Measurements from ENCODE around the gene FLRT3.
A peak's percentile ranks its signal among the peaks of the same experiment; 100 is the strongest.

FLRT3 gene

DNA sequence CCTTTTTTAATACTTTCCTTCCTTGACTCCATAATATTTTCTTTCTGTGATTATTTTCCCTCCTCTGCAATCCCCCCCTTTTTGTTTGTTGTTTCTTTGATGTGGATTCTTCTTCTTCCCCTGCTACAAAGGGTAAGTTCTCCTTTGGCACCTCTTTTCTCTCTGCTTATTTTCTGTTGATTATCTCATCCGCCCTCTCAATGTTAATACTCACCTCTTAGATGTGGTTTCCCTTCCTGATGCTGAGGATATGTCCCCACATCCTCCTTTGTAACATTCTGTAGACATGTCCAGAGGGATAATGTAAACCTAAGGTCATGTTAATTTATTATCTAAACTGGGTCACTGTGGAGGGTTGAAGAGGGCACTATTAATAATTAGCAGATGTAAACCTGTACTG is 17.7 kb downstream of the FLRT3 start:
- no peak for DNase-seq (ENCODE audit: low read depth)

DNA sequence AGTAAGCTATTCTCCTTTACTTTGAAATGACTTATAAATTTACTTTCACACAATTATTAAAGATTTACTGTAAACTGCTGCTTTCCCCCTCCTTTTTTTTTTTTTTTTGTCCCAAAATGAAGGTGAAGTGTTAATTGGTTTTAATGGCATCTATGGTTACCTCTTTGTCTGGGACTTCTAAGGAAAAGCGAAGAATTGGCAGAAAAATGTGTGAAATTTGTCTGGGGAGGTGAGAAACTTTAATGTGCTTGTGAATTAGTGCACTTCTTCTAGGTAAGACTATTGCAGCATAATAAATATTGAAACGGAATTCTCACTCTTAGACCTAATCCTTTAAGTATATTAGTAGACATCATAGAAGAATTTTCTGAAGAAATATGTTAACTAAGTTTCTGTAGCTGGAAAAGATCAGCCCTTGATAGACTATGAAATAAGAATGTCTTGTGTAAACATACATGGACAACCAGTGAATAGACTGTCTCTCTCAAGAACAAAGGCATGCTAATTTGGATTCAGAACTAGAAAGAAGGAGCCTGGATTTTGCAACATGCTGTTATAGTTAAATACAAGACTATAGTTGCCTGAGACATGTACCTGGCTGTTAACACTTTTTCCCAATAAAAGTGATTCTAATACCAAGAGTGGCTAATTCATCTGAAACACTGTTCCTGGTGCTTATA is 23.9 kb downstream of the FLRT3 start:
- DNase-seq (ENCODE audit: low read depth): no peak

DNA sequence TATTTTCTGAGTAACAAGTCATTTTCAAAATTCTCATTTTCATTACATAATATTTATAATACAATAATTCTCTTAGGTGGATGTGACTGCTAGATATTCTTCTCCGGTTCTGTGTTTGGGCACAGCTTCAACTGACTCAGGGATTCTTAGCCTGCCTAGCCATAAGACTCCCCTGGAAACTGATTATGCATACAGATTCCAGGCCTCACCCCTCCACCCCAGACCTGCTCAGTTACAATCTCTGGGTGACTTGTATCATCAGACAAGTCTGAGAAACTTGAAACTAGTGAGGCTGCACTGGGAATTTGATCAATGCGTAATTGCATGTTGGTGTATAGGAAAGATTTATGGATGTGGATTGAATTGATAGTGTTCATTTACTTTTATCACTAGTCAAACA is 25.4 kb downstream of the FLRT3 start:
- DNase-seq (ENCODE audit: low read depth): no peak

DNA sequence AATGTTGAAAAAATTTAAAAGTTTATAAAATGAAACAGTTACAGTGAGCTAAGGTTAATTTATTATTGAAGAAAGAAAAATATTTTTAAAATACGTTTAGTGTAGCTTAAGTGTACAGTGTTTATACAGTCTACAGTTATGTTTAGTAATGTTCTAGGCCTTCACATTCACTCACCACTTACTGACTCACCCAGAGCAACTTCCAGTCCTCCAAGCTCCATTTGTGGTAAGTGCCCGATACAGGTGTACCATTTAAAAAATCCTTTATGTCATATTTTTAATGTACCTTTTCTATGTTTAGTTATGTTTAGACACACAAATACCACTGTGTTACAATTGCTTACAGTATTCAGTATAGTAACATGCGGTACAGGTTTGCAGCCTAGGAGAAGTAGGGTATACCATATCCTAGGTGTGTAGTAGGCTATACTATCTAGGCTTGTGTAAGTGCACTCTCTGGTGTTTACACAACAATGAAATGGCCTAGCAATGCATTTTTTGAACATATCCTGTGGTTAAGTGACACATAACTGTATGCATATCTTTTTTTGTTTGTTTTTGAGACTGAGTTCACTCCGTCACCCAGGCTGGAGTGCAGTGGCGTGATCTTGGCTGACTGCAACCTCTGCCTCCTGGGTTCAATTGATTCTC is 26.3 kb downstream of the FLRT3 start:
- DNase-seq (ENCODE audit: low read depth): no peak

DNA sequence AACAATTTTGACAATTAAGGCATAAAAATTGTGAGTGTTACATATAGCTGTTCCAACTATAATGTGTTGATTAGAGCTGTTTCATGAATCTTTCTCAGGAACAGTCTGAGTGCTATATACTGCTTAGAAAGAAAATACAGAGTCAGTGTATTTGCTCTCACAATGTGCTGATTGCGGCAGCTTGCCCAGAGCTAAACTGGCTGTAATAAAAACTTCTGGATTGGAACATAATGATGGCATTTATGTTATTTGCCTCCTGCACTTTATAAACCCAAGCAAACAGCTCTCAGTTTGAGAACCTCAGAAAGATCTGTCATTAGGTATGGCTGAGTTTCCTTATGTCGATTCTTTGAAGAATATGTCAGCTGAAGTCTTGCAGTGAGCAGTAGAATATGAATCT is 29.5 kb downstream of the FLRT3 start:
- no peak for DNase-seq (ENCODE audit: low read depth)

DNA sequence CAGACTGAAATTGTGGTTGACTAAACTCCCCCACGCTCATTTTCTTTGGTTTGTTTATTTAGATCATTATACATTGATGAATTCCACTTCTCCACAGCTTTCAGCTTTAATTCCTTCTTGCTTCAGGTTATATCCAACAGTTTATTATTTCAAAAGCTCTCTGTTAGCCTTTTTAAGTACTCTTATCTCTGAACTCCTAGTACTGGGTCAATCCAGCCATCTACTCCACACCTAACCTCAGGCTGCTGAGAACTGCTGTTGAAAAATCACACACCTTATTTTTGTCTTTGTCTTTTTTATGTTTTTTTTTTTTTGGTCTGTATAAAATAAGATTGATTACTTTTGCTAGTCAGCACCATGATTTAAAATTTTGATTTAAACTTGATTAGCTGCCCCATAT is 32.9 kb downstream of the FLRT3 start:
- no peak for DNase-seq (ENCODE audit: low read depth)

DNA sequence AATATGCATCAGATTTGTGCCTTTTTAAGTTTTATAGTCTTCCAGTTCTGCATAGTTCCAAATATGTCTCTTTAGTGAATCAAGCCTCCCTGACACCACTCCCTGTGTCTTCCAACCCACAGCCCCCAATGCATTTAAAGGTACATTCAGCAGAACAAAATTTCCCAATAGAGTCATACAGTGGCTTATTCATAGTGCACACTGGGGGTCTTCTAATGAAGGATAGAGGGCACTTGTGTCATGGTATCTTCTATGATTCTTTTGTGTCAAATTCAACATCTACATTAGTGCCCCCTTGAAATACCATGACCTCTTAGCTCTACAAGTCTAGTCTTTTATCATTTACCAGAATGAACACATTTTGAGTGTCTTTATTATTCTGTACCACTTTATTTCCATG is 33.8 kb downstream of the FLRT3 start:
- DNase-seq (ENCODE audit: low read depth): no peak

DNA sequence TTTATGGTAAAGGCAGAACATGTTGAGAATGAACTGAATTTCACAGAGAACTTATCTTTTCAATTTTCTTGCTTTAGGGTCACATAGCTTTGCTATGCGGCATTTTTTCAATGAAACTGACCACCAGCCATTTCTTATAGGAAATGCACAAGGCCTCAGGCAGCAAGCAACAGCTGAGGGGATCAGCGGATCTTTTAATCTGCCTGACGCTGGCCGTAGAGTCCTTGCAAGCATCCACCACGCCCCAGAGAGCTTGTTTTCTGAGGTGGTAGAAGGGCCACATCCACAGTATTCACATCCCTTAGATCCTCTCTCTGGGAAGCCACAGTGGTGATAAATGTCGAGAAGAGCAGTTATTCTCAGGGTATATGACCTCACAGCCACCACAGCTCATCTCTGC is 34.3 kb downstream of the FLRT3 start:
- no peak for DNase-seq (ENCODE audit: low read depth)

DNA sequence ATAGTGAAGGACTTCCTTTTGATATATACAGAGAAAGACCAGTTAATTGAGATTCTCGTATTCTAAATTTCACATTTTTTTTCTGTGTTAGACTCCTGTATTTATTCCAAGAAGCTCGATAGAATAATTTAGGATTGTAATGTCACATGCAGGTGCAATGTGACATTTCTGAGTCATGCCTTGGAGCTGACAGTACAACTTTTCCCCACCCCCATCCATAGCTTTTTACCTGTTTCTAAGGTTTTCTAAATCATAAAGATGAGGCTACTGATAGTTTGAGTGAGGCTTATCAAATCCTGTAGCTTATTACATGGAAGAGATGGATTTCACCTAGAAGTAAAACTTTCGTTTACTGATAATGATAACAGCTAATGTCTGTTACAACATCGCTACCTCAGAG is 37.6 kb downstream of the FLRT3 start:
- DNase-seq (ENCODE audit: low read depth): no peak

DNA sequence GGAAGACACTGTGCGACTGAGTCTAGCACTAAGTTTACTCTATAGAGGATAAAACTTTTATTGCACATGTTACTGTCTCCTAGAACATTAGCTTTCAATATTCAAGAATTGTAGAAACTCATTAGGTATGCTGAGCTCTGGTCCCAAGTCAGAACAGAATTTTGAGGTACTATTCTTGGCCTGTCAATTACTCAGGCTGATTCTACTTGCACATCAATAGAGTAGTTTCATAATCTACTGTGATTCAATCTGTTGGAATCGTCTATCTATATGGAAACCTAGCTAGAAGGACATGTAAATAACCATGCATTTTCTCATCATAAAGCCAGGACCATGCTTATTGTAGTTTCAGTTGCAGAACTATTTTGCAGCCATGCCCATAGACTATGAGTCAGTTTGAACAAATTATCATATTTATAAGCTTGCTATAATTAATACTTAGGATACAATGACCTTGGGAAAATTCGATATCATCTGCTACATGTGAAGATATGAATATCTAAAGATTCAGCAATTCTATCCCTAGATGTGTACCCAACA is 41.6 kb downstream of the FLRT3 start:
- DNase-seq (ENCODE audit: low read depth): no peak

DNA sequence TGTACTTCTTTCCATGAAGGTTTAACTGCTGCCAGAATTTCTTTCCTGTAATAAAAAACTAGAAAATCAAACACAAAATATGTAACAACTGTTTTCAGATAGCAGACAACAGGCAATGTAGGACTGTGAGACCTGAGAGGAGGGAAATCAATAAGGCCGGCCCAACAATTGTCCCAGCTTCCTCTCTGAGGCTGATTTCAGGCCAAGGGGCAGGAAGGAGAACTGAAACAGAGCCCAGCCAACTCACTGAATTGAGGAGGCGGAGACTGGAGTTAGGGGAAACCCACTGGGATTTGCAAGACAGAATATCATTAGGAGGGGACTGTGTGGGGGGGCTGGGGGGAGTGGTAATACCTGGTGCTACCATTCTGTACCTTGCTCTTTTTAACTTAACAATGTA is 42.2 kb downstream of the FLRT3 start:
- DNase-seq (ENCODE audit: low read depth): no peak

DNA sequence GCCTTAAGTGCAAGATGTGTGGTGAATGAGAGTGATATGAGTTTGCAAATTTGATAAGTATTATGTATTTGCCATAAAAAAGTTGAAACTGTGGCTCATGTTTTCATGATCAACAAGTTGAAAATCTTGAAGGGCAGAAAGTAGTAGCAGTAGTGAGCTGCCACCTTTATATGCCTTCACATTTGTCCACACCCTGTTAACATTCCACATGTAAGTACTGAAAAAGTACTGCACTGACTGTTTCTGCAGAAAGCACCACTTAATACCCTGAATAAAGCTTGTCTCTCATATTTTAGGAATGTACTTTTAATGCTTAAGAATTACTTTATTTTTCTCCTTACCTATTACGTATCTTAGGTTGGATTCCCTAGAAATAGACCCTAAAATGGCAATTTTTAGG is 45.9 kb downstream of the FLRT3 start:
- no peak for DNase-seq (ENCODE audit: low read depth)

DNA sequence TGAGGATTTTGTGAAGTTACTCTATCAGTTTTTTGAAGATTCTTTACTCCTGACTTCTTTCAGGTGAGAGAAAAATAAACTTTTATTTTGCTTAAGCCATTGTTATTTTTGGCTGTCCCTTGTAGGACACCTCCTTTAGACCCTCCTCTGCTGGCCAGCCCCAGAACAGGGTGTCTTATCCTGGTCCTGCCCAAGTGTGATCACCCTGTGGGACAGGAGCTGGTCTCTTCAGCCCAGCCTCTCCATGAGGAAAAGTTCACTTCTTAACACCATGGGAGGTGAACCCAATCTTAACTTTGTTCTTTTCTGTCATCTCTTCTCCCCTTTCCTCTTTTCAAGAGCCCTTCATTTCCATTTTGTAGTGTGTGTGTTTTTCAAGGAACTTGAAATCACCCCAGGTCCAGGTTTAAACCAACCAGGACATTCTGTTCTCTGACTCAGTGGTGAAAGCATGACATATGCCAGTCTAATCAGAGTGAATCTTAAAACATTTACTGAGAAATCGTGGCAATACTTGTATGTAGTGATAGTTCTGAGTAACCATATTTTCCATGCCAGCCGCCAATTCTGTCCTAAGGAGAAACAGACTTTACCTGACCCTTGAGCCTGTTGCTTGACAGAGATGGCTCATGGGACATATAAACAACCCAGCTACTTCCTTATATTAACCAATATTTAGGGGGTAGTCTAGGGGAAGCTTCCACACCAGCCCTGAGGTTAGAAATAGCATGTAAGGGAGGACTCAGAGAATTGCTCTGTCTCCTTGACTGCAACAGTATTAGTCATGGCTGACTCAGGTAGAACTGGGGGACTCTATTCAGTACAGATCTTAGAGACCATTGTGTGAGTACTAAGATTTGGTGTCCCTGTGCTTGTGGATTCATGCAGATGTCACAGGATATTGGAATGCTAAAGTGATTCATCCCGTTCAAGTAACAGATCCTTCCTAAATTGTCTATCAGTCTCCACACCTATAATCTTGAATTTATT is 48.8 kb downstream of the FLRT3 start:
- peak; percentile 47 for DNase-seq (ENCODE audit: low read depth)

DNA sequence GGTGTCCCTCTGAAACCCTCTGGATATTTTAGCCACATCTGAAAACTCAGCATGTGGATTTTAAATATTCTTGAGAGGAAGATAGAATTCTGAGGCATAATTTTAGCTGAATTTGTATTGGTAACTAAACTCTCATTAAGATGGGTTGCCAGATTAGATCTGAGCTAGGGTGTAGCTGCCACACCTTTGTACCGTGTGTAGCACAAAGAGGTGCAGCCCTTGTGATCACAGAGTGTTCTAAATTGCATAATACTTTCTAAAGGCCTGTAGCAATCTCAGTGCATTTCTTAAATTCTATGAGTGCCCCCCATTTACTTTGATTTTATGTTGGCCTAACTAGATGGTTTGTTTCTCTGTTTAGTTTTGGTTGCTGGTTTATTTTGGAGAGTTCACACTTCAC is 53.0 kb downstream of the FLRT3 start:
- DNase-seq (ENCODE audit: low read depth): no peak

DNA sequence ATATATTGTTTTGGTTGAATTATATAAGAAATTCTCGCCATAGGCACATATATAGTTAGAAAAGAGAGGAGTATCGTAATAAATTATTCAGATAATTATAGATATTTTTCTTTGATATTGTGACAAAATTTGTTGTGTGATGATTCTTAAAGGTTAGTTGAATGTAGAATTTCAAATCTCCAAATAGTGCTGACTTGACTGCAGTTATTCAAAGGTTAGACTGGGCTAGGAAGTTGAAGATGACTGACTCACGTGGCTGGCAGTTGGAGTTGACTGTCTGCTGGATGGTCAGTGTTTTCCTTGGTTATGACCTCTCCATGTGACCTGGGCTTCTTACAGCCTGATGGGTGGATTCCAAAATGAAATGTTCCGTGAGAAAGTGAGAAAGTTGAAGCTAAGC is 55.3 kb downstream of the FLRT3 start:
- no peak for DNase-seq (ENCODE audit: low read depth)

All from ELR (cell line).